Stimulated activated CD4-positive, alpha-beta T cell treated with anti-CD3 and anti-CD28 coated beads, Interleukin-1b, Interleukin-23, amount 100 ng/mL, for 4 hours (primary cell): ENCODE data around the gene GET4.
"Not testable (repeated sequence)": the region's sequence is repeated elsewhere in the genome, so short reads cannot be mapped to it uniquely, and the experiment has no call there.

Source experiments
- DNase-seq, 2 donors: peaks; one replicate each; pipeline ENCODE4 v3.0.0-alpha.2; 2020; ENCODE audit warnings: low read depth in 2 of 2

Gene GET4

DNA sequence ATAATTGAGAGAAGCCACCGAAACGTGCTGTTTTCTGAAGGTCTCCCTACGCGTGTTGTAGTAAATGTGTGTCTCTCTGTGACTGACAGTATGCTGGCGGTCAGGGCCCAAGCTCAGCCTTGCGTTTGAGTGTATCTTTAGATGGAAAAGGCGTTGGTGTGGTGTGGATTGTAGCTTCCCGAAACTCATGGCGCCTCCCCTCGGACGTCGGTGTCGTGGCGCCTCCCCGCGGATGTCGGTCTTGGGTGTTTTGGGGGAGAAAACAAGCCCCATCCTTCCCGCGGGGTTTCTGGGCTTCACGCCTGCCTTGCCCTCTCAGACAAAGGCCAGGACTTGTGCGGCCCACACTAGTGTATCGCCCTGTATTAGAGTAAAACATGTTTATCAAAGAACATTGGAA lies 31.3 kb upstream of the GET4 start:
- DNase-seq: no peak

DNA sequence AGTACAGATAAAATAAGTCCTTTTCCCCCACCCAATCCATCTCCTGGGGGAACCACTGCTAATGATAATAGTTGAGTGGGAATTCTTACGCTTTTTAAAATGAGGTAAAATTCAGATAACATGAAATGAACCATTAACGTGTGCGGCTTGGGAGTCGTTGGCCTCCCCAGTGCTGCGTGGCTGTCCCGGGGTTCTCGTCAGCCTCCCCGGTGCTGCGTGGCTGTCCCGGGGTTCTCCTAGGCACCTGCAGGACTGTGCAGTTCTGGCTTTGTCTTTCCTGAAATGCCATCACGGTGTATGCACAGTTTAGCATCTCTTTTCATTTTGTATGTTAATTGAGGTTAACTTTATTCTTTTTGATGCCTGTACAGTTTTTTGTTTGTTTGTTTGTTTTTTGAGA lies 30.6 kb upstream of the GET4 start:
- no peak for DNase-seq

DNA sequence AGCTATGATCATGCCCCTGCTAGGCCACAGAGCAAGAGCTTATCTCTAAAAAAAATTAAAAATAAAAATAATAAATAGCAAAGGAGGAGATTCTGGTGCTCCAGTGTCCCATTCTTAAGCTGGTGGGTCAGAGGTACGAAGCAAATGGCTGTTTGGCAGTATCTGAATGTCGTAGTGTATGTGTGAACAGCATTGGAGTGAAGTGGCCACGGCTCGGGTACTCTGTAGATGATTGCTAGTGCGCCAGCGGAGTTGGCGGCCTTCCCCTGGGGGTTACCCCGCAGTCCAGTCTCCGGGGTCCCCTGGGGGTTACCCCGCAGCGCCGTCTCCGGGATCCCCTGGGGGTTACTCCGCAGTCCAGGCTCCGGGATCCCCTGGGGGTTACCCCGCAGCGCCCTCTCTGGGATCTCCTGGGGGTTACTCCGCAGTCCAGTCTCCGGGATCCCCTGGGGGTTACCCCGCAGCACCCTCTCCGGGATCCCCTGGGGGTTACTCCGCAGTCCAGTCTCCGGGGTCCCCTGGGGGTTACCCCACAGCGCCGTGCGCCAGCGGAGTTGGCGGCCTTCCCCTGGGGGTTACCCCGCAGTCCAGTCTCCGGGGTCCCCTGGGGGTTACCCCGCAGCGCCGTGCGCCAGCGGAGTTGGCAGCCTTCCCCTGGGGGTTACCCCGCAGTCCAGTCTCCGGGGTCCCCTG lies 29.2 kb upstream of the GET4 start:
- DNase-seq: not testable (repeated sequence)

GRCh38 chr7:847728-848127 lies 28.6 kb upstream of the GET4 start:
- not testable (repeated sequence) for DNase-seq

GRCh38 chr7:849145-849544 lies 27.2 kb upstream of the GET4 start:
- DNase-seq: no peak

DNA sequence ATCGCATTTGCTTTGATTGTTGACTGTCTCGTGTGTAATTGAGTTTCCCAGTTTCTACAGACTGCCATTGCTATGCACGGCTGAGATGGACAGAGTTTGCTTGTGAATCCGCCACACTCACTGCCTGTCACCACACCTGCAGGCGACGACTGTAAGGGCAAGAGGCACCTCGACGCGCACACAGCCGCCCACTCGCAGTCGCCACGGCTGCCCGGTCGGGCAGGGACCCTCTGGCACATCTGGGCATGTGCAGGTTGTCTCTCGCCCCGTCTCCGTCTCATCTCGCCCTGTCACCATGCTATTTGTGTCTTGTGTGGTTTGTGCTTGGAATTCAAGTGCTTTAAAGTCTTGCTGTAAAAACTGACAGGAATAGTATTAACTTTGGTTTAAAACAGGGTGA lies 26.6 kb upstream of the GET4 start:
- no peak for DNase-seq

DNA sequence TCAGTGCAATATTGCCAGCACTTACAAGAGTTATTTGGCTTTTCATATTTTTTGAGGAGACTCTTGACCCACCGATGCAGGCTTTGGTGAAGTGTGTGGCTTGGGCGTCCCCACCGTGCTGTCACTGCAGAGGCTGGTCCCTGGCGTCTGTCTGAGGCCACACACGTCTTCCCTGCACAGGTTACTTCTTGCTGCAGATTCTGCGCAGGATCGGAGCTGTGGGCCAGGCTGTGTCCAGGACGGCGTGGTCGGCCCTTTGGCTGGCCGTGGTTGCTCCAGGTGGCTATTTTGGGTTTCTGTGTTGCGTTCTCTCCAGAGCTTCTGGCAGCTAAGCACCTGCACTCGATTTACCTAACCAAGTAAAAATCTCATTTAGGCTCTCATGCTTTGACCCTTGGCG lies 25.1 kb upstream of the GET4 start:
- no peak for DNase-seq

DNA sequence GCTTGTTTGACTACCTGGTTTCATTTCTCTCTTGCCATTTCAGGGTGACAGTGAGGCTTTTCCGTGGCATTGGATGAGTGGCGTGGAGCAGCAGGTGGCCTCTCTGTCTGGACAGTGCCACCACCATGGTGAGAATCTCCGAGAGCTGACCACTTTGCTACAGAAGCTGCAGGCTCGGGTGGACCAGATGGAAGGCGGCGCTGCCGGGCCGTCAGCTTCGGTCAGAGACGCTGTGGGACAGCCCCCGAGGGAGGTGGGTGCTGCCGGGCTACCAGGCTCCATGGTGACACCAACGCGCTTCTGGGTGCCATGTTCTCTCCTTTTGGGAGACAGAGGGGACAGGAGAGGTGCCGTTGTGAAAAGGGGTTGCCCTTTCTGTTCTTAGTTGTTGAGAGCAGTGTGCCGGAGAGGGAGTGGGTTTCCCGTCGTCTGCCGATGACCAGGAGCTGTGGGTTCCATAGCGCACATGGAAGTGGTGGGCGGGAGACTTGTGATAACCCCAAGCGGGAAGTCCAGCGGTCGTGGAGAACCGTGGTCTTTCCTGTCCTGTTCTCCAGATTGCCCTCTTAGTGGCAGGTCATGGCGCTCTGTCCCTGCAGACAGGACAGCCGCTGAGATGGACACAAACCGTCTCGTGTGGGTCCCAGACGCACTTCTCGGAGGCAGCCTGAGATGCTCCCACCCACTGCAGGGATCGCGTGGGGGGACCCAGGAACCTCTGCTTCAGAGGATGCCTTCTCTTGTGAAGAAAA lies 22.8 kb upstream of the GET4 start:
- no peak for DNase-seq

DNA sequence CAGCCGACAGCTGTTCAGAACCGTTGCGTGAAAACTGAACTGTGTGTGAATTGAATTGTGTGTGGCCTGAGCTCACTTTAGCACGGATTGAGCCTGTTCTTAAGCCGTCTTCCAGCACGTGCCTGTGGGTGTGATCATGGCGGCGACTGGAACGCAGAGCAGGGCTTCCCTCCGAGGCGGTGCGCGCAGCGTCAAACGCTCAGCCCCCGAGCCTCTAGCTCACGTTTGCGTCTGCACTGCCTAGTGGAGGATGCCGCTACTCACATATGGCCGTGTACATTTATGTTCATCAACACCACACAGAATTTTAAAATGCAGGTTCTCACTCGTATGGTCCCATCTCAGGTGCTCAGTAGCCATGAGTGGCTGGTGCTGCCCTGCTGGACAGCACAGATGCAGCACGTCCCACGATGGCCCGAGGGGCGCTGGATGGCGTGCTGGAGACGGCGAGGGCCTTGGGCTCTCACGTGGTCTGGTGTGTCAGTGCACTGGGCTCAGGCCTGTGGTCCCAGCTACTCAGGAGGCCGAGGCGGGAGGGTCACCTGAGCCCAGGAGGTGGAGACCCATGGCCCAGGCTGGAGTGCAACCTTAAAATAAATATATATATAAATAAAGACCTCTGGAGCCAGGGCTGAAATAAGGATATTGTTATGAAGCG lies 22.1 kb upstream of the GET4 start:
- DNase-seq: no peak

GRCh38 chr7:855686-856369 lies 20.5 kb upstream of the GET4 start:
- no peak for DNase-seq

GRCh38 chr7:856444-857095 lies 19.8 kb upstream of the GET4 start:
- DNase-seq: no peak

DNA sequence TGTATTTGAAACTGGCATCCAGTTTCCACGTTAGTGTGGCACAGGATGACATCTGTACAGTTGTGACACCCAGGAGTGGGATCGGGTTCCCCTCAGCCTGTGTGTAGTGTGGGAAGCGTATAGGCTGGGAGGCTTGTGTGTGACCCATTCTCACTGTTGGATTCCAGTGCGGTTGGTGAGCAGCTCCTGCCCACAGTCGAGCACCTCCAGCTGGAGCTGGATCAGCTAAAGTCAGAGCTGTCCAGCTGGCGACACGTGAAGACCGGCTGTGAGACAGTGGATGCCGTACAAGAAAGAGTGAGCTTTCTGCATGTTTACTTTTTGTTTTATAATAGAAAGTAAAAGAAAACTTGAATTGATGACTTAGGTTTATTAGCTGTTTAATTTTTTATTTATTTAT lies 18.7 kb upstream of the GET4 start:
- no peak for DNase-seq

GRCh38 chr7:859359-860030 lies 16.9 kb upstream of the GET4 start:
- DNase-seq: no peak

GRCh38 chr7:860149-860548 lies 16.2 kb upstream of the GET4 start:
- no peak for DNase-seq

GRCh38 chr7:861222-861621 lies 15.1 kb upstream of the GET4 start:
- no peak for DNase-seq

DNA sequence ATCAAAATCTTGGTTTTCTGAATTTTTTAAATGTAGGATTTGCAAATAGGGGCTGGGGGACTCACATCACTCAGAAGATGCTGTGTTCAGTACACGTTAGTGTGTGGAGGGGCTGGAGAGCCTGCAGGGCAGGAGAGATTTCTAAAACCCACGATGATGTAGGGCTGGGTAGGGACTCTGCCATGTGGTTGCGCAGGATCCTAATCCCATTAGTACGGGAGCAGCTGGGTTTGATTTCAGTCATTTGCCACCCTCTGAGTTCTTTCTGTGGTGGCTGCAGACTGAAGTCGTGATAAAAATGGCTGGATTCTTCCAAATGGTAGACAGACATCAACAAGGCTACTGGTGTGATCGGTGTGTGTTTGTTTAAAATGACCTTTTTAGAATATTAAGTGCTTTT lies 14.2 kb upstream of the GET4 start:
- no peak for DNase-seq

DNA sequence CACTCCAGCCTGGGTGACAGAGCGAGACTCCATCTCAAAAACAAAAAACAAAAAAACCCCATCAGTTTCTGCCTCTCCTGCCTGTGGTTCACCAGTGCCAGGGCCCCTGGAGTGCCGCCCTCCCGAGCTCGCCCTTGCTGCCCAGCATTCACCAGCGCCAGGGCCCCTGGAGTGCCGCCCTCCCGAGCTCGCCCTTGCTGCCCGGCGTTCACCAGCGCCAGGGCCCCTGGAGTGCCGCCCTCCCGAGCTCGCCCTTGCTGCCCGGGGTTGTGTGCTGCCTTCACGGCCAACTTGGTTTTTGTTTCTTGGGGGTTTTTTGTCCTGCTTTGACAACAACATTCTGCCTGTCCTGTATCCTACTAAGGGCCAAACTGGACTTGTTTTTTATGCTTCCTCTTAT lies 13.2 kb upstream of the GET4 start:
- DNase-seq: no peak

DNA sequence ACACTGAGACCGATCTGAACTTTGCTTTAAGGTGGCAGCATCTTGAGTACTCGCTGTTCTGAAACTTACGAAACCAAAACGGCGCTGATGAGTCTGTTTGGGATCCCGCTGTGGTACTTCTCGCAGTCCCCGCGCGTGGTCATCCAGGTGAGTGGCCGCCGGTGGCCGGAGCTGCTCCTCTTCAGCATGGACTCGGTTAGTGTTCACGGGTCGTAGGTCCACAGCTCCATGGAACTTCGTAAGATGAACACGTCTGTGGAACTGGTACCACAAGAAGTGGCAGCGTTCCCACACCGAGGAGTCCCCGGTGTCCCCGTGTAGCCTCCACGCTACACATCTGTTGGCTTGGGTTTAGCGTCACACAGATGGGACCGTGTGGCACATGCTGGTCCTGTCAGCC lies 10.4 kb upstream of the GET4 start:
- no peak for DNase-seq

DNA sequence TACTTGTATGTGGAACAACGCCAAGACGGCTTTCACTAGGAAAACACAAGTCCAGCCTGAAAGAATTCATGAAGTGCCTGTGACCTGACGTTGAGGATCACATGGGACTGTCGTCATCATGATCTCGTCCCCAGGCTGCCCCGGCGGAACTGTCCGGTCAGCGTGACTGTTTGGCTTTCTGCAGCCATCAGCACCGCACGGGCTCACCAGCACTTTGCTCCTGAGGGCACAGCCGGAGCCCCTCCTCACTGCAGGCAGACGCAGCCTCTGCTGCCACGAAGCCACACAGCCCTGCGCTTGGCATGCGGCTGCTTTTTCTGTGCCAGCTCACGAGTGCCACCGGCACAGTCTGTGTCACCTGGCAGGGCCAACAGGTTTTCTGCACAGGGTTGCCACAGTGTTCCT lies 9.4 kb upstream of the GET4 start:
- no peak for DNase-seq

DNA sequence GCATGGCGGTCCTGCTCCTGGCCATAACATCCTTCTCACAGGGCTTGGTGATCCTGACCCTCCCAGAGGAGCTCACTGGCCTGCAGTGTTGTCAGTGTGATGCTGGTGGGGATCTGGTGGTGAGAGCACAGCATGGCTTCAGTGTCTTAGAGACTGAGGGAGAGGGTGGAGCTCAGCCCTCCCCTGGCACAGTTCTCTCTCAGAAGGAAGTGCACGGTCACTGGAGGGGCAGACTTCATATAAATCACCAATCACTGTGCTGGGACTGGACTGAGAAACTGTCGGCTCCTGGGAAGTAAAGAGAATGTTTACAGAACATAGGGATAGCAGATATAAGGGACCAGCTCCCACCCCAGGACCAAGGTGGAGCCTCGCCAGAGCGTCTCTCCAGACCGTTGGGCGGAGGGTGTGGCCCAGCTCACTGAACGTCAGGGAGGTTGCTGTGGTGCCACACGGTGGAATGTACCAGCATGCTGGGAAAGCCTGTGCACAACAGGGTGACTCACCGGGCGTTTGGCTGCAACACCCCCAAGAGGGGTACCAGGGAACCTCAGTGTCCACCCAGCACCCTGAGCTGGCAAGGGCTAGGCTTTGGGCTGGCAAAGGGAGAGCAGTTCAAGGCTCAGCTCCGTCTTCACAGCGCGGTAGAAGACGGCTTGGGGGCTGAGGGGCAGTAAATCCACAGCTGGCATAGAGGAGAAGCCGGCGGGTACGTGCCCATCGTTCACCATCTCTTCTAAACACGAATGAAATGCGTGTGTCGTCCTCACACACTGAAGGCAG lies 8.8 kb upstream of the GET4 start:
- no peak for DNase-seq

GRCh38 chr7:868189-868486 lies 8.2 kb upstream of the GET4 start:
- no peak for DNase-seq
